ENCODE results near the gene LYPD6.
"Not testable (repeated sequence)": the region's sequence is repeated elsewhere in the genome, so short reads cannot be mapped to it uniquely, and the experiment has no call there.

The LYPD6 gene

GRCh38 chr2:149330127-149331022 is at the start of gene LYPD6:
TSS of gene LYPD6 (plus strand) at chr2:149330587. CDS start at chr2:149437709, 107,122 bp downstream.
- DNase-seq: peak; percentile 84

- no peak for DNase-seq
Measured at GRCh38 chr2:149281441-149281840, 48.9 kb upstream of the LYPD6 start.

GRCh38 chr2:149290662-149291061 is 39.7 kb upstream of the LYPD6 start:
- DNase-seq: no peak

GRCh38 chr2:149291881-149292280 is 38.5 kb upstream of the LYPD6 start:
- no peak for DNase-seq

- no peak for DNase-seq
Measured at GRCh38 chr2:149296031-149296430, 34.4 kb upstream of the LYPD6 start.

GRCh38 chr2:149307014-149307413 is 23.4 kb upstream of the LYPD6 start:
- DNase-seq: no peak

- DNase-seq: no peak
Measured at GRCh38 chr2:149310349-149310748, 20.0 kb upstream of the LYPD6 start.

GRCh38 chr2:149312039-149312438 is 18.3 kb upstream of the LYPD6 start:
- no peak for DNase-seq

- DNase-seq: peak; percentile 96
Measured at GRCh38 chr2:149313512-149313972, 16.8 kb upstream of the LYPD6 start.

GRCh38 chr2:149314687-149315086 is 15.7 kb upstream of the LYPD6 start:
- no peak for DNase-seq

GRCh38 chr2:149315461-149315860 is 14.9 kb upstream of the LYPD6 start:
- no peak for DNase-seq

- not testable (repeated sequence) for DNase-seq
Measured at GRCh38 chr2:149318566-149318965, 11.8 kb upstream of the LYPD6 start.

GRCh38 chr2:149320362-149320761 is 10.0 kb upstream of the LYPD6 start:
- no peak for DNase-seq

- DNase-seq: no peak
Measured at GRCh38 chr2:149329068-149329467, 1.3 kb upstream of the LYPD6 start.

- DNase-seq: peak; percentile 67
Measured at GRCh38 chr2:149329489-149330126, 779 bp upstream of the LYPD6 start.

- DNase-seq: no peak
Measured at GRCh38 chr2:149331023-149331400, 625 bp downstream of the LYPD6 start.

GRCh38 chr2:149332364-149332763 is 2.0 kb downstream of the LYPD6 start:
- no peak for DNase-seq

GRCh38 chr2:149333636-149334035 is 3.2 kb downstream of the LYPD6 start:
- DNase-seq: no peak

GRCh38 chr2:149334156-149334555 is 3.8 kb downstream of the LYPD6 start:
- no peak for DNase-seq

- no peak for DNase-seq
Measured at GRCh38 chr2:149339324-149339723, 8.9 kb downstream of the LYPD6 start.

- no peak for DNase-seq
Measured at GRCh38 chr2:149342509-149342908, 12.1 kb downstream of the LYPD6 start.

GRCh38 chr2:149344105-149344504 is 13.7 kb downstream of the LYPD6 start:
- no peak for DNase-seq

GRCh38 chr2:149346272-149346671 is 15.9 kb downstream of the LYPD6 start:
- DNase-seq: no peak

- no peak for DNase-seq
Measured at GRCh38 chr2:149348291-149348690, 17.9 kb downstream of the LYPD6 start.

Data from COR-L47 (cell line).